GM21381 (cell line): ENCODE measurements around the gene RIMS4.

Source experiments
- ATAC-seq: cut with Tn5 transposase; IDR thresholded peaks from one replicate; pipeline ENCODE4 v1.9.1; 2021; ENCODE audit warnings: mild to moderate bottlenecking, moderate library complexity; ENCODE audit not compliant: unreplicated experiment

RIMS4 gene

DNA sequence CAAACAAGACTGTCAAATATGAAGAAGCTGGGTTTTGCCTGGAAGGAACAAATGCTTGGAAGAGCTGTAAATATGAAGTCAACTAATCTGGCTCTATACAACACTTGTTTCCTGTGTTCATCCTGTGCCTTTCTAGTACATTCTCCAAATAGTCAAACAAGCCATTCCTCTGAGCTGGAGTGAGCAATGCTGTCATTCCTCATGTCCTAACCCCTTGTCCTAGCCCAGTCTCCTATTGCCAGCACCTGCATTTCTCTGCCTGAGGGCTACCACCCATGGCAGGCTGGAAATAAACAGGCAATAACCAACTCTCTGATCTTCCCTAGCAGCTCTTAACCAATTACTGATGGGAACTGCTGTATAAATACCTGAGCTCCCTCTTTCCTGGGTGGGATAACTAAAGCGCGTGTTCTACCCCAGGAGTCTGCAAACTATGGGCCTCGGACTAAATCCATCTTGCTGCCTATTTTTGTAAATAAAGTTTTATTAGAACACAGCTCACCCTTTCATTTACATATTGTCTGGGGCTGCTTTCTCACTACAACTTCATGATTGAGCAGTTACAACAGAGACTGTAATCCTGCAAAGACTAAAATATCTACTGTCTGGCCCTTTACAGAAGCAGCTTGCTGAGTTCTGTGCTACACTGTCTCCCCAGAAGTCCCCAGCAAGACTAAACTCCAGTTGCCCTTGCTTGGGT lies 13.4 kb downstream of the RIMS4 start:
- no peak for ATAC-seq

DNA sequence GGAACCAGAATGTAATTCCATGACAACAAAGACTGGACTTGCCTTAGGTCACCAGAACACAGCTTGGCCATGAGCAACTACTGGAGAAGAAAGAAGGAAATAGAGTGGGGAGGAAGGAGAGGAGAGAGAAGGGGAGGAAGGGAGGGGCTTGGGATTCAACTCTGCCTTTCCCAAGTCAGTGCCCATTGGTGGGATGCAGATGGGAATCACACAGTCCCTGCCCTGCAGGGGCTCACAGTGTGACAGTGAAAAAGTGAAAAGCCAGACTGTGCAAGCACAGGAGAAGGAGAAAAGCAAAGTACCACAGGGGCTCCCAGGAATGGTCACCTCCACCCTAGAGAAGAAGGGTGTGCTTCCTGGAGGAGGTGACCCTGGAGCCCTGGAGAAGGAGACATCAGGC lies 14.0 kb downstream of the RIMS4 start:
- no peak for ATAC-seq

DNA sequence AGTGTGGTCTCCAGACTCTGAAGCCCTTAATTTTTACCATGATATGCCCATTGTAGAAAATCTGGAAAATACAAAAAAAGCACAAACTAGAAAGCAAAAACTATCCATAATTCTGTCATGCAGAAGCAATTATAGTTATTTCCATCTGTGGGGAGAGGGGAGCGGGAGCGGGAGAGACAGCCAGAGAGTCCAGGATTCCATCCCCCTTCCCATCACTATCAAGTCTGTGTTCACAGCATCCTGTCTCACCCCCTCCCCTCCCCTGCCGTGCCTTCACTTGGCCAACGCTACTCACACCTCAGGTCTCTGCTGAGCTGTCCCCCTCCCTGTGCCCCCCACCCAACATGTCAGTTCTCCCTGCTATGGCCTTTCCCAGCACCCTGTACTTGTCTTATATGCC lies 14.5 kb downstream of the RIMS4 start:
- no peak for ATAC-seq

GRCh38 chr20:44792796-44793195 lies 17.6 kb downstream of the RIMS4 start:
- no peak for ATAC-seq

DNA sequence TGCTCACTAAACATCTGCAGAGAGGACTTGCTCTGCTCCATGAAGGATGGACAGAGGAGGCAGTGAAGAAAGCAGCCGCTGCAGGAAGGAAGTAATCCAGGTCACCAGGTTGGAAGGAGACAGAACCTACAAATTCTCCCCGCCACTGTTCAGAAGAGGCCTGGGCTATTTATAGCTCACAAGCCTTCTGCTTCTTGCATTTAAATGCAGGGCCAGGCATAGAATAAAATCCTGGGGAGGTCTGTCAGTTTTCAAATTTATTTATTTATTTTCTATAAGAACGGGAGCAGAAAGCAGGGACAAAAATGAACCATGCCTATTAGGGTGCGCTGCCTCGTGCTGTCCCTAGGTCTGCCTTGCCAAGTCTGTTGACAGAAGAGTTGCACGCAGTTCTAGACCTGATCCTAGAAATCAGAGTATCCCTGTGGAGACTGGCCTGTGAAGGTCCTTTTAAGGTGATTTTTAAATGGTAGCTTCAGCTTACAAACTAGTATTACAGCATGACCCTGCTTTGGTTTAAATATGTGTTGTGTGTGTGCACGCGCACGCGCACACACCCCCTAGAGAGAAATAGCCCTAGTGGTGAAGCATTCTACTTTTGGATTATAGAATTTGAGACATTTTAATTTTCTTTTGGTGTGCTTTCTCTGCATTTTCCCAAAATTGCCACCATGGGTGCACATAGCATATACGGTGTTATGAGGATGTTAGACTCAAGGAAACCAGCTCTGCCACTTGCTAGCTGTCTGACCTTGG lies 19.5 kb downstream of the RIMS4 start:
- no peak for ATAC-seq

DNA sequence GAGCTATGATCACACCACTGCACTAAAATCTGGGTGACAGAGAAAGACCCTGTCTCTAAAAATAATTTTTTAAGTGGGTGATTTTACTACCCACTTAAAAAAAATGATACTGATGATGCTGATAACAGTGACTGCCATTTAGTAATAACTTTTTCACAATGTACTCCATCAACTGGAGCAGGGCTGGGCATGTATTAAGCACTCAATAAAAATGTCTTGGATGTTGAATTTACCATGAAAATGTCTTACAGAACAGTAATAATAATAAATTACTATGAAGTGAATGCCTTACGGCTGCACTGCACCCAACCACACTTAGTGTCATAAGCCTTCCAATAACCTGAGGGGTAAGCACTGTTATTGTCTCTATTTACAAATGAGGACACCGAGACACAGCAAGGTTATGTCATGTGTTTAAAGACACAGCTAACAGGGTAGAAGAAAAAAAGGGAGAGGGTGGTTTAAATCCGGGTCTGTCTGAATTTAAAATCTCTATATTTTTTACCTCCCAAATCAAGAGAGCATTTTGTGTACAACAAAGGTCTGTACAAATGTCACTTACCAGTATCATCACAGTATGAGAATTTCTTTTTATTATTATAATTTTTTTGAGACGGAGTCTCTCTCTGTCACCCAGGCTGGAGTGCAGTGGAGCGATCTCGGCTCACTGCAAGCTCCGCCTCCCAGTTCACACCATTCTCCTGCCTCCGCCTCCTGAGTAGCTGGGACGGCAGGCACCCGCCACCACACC lies 21.5 kb downstream of the RIMS4 start:
- no peak for ATAC-seq

- ATAC-seq = no peak
Measured at GRCh38 chr20:44787299-44787698, 23.0 kb downstream of the RIMS4 start.

- ATAC-seq = no peak
Measured at GRCh38 chr20:44785768-44786167, 24.6 kb downstream of the RIMS4 start.

DNA sequence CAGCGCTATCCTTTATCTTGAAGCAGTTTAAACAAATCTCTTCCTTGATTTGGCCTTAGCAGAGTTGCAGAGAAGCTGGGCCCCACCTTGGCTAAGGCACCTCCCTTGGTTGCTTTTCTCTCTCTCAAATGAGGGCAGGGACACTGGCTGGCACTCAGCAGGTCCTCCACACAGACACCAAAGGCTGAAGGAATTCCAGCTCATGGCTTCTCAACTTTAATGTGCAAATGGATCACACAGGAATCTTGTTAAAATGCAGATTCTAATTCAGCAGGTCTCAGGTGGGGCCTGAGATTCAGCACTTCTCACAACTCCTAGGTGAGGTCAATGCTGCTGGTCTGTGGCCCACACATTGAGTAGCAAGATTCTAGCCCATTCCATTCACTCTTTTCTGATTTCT lies 25.7 kb downstream of the RIMS4 start:
- ATAC-seq = no peak

GRCh38 chr20:44781791-44782190 lies 28.6 kb downstream of the RIMS4 start:
- ATAC-seq = no peak

- ATAC-seq = no peak
Measured at GRCh38 chr20:44781118-44781517, 29.2 kb downstream of the RIMS4 start.

DNA sequence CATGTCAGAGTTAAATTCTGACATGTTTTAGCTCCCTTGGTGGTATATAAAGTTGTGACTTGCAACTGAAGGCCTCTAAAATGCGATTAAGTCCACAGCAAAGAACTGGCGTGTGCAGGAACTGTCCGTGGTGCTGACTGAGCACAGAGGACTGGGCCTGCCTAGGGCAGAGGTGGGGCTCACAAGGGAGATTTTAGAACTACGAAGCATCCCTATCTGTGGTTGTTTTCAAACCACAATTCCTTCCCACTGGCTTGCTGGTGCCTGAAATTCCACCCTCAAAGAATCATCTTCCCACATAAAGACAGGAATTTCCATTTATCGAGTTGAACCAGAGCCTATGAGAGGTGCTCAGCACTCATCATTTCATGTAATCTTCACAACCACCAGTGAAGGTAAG lies 30.1 kb downstream of the RIMS4 start:
- ATAC-seq = no peak

DNA sequence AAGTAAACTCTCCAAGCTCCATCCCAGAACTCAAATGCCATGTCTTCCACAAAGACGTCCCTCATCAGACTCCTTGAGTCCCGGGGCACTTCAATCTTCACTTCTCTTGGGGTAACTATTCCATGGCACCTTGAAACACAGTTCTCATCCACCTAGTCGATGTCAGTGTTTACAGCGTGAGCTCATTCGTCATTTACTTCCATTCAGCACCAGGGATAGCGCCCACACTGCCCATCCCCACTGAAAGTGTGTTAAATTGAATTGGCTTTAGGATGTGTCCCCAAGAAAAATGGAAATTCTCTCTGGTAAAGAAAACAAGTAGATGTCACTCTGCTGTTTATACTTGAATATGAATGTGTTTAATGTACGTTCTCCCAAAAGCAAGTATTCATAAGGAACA lies 33.4 kb downstream of the RIMS4 start:
- no peak for ATAC-seq

DNA sequence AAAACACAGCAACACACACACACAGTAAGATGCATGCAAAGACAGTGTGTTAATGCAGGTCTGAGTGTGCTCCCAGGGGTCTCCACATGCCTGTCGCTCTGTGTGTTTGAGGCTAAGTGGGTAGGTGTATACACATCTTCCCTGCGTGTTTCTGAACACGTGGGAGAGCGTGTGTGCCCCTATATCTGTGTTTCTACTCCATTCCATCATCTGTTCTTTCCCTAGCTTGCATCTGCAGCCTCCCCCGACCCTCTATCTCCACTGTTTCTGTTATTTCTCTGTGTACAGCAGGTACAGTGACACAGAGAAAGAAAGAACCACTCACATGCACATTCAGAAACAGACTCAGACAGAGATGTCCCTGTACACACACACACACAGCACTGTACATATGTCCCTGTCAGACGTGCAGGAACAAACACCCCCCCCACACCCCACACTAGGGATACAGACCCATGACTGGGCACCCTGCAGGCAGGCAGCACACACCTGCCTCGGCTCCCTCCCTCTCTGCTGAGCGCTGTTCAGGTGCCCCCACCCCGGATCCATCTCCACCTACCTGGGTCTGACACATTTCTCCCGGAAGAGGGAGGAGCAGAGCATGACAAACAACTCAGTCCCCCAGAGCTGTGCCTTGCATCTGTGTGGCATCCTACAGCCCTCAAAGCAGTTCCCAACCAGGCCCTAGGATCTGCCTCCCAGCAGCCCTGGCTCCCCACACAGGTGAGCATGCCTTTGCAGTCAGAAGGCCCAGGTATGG lies 37.1 kb downstream of the RIMS4 start:
- no peak for ATAC-seq

GRCh38 chr20:44772636-44773035 lies 37.7 kb downstream of the RIMS4 start:
- ATAC-seq = no peak

GRCh38 chr20:44771172-44771535 lies 39.2 kb downstream of the RIMS4 start:
- no peak for ATAC-seq

GRCh38 chr20:44770484-44771171 lies 39.7 kb downstream of the RIMS4 start:
- ATAC-seq = no peak

- ATAC-seq = no peak
Measured at GRCh38 chr20:44769481-44769863, 40.9 kb downstream of the RIMS4 start.

GRCh38 chr20:44768854-44769480 lies 41.4 kb downstream of the RIMS4 start:
- no peak for ATAC-seq

DNA sequence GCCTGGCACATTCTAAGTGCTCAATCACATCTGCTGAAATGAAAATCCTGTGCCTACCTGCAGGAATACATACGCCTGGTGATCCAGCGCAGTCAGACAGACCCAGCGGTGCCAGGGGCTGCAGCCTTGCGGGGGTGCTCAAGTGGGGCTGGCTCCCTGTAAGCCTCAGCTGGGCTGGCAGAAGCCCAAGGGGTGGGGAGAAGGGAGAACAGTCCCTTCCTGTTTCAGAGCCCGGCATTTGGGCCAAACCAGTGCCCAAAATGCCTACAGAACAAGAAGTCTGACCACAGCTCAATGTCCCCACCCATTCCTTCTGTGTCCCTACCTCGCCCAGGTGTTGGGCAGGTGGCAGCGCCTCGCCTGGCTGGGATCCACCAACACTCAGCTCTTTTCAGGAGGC lies 42.1 kb downstream of the RIMS4 start:
- no peak for ATAC-seq
